ENCODE measurements around the gene DCDC2B.

GRCh38 chr1:32204943-32205361 lies 3.9 kb upstream of the DCDC2B start:
- TF ChIP-seq MAZ (IDR thresholded peaks at IDR 0.05; ENCODE audit: borderline replicate concordance, low read depth, low read length), result no peak
- no peak for TF ChIP-seq POLR2A (IDR thresholded peaks at IDR 0.05; ENCODE audit: low read length)
- TF ChIP-seq ZC3H11A (IDR thresholded peaks at IDR 0.05), result no peak
- no peak for TF ChIP-seq CBX8 (IDR thresholded peaks at IDR 0.05)
- TF ChIP-seq CTCF (IDR thresholded peaks at IDR 0.05), result no peak
- TF ChIP-seq HEYL (CRISPR knock-in tag; IDR thresholded peaks at IDR 0.05), result no peak
- no peak for TF ChIP-seq CHD4 (IDR thresholded peaks at IDR 0.05; ENCODE audit: borderline replicate concordance)
- TF ChIP-seq POLR2AphosphoS2 (conservative IDR thresholded peaks at IDR 0.05; ENCODE audit: low read length), result no peak
- TF ChIP-seq CBX2 (IDR thresholded peaks at IDR 0.05; ENCODE audit: borderline replicate concordance, low read depth), result no peak
- TF ChIP-seq REST (IDR thresholded peaks at IDR 0.05), result no peak
